Spleen (tissue), 11 donors: ENCODE data around the gene GNB1L. TPM values are rescaled to one million over a fixed set of nuclear protein-coding genes. Genes with fewer than 3 reads are reported as not detected.
A peak's percentile ranks its signal among the peaks of the same experiment; 100 is the strongest.

ENCODE experiments used
- DNase-seq: peaks from one replicate; pipeline ENCODE4 v3.0.0-alpha.2; 2020
- H3K27ac ChIP-seq, 8 donors: fragments of 200-600 bp; sonication (generic) in 7 of 8; 1 replicate in 4 of 8; 2 replicates in 4 of 8; pipeline versions ENCODE4 v1.5.0 to v1.8.0; 2016 to 2021; ENCODE audit warnings: inconsistent platforms in 4 of 8, mild to moderate bottlenecking in 4 of 8, moderate library complexity in 1 of 8
- H3K27me3 ChIP-seq, 7 donors: fragments of 200-600 bp; sonication (generic) in 6 of 7; replicated peaks in 1 of 7; 1 replicate in 4 of 7; 2 replicates in 3 of 7; pipeline versions ENCODE4 v1.5.0 to v1.8.0; 2016 to 2021; ENCODE audit warnings: inconsistent platforms in 3 of 7, mild to moderate bottlenecking in 1 of 7
- H3K36me3 ChIP-seq, 6 donors: fragments of 200-600 bp; sonication (generic) in 5 of 6; 1 replicate in 4 of 6; 2 replicates in 2 of 6; pipeline versions ENCODE4 v1.5.0 to v1.8.0; 2016 to 2021; ENCODE audit warnings: inconsistent platforms in 2 of 6
- H3K4me1 ChIP-seq, 6 donors: fragments of 200-600 bp; sonication (generic) in 5 of 6; 1 replicate in 3 of 6; 2 replicates in 3 of 6; pipeline versions ENCODE4 v1.5.0 to v1.8.0; 2016 to 2021; ENCODE audit warnings: inconsistent platforms in 3 of 6
- H3K4me3 ChIP-seq, 8 donors: fragments of 200-600 bp; sonication (generic) in 7 of 8; 1 replicate in 4 of 8; 2 replicates in 4 of 8; pipeline versions ENCODE4 v1.5.0 to v1.8.0; 2016 to 2021; ENCODE audit warnings: inconsistent platforms in 4 of 8, mild to moderate bottlenecking in 4 of 8, moderate library complexity in 2 of 8
- H3K9me3 ChIP-seq, 8 donors: fragments of 200-600 bp; sonication (generic) in 7 of 8; 1 replicate in 4 of 8; 2 replicates in 4 of 8; pipeline versions ENCODE4 v1.5.0 to v1.8.0; 2016 to 2021; ENCODE audit warnings: inconsistent platforms in 4 of 8
- CTCF ChIP-seq, 11 experiments: fragments of 200-600 bp in 7 of 11; fragments of 450-650 bp in 4 of 11; sonication (generic) in 4 of 11; IDR thresholded peaks in 8 of 11; conservative IDR thresholded peaks in 3 of 11; 1 replicate in 7 of 11; 2 replicates in 4 of 11; pipeline versions ENCODE4 v1.4.0 to v1.8.0; 2016 to 2021; ENCODE audit warnings: antibody characterized with exemption in 11 of 11, inconsistent platforms in 4 of 11, mild to moderate bottlenecking in 1 of 11
- POLR2A ChIP-seq, 3 donors: fragments of 450-650 bp; IDR thresholded peaks; one replicate each; pipeline ENCODE4 v1.5.1; 2017; ENCODE audit warnings: antibody characterized with exemption in 3 of 3, mild to moderate bottlenecking in 1 of 3
- POLR2AphosphoS5 ChIP-seq, 3 donors: sonication (generic); formaldehyde crosslinking; IDR thresholded peaks; one replicate each; pipeline ENCODE4 v1.5.1; 2017; ENCODE audit warnings: antibody characterized with exemption in 3 of 3
- WGBS, 5 donors: extraction: QIAGEN DNeasy Blood & Tissue Kit in 3 of 5; methylation state at CpG; one replicate each; pipeline versions ENCODE4 v1.1.5 to v1.1.7; 2013 to 2018; 5-methylcytosine and 5-hydroxymethylcytosine counted together
- intact Hi-C: fragments of 100-400 bp; cut with DNase I; formaldehyde crosslinking; loops from one replicate; pipeline ENCODE4 v1.15.0; 2023; ENCODE audit warnings: low total_unique reads
- polyA plus RNA-seq, 3 donors: library from polyadenylated mRNA; stranded (reverse); fragments of 200-250 nt; gene quantifications; one replicate each; pipeline ENCODE4 v1.2.1, GENCODE V29; 2013
- total RNA-seq, 7 donors: library from RNA; depleted of rRNA in 3 of 7; stranded (reverse); fragments of >200 nt in 3 of 7; fragmentation: NEBNext Ultra II Directional in 4 of 7; extraction: Animal tissue kit (Norgen Biotek cat#: 25700) in 4 of 7; gene quantifications; one replicate each; pipeline versions ENCODE4 v1.1.0 to v1.2.1, GENCODE V29; 2016 to 2021
- donor health status: healthy with polysubstance abuse.
- donor health status: DM: no; HTN: no; CAD: no; lungs with moderate emphysema.
- donor health status: DM: no; HTN: no; CAD: no.
- donor health status: Bipolar disorder and iron deficiency.
- donor health status: healthy.
- donor health status: DM: no; HTN: no; CAD: no.
- donor health status: DM: yes; HTN: yes; CAD: no.

Gene GNB1L
- total and polyA plus RNA-seq, 10 donors: 5.7 to 10.4 (median 7.9) TPM

GRCh38 chr22:19855504-19856409 lies 1.1 kb upstream of the GNB1L start:
- intact Hi-C loops: no loop called here
- H3K27ac ChIP-seq: peak overlapping the region; percentile 93 to 98 (median 95)
- no peaks in the 10 kb centered on the region for H3K9me3 ChIP-seq
- TF ChIP-seq CTCF (IDR thresholded peaks at IDR 0.05 in 8 of 11, conservative IDR thresholded peaks at IDR 0.05 in 3 of 11) (no peak), POLR2A (IDR thresholded peaks at IDR 0.05) (peak in 1 of 3 donors; percentile 12), POLR2AphosphoS5 (IDR thresholded peaks at IDR 0.05) (peak; percentile 72 to 86 (median 83))
- peak overlapping the region; percentile 74 to 94 (median 90) for H3K4me3 ChIP-seq
- H3K4me1 ChIP-seq: peaks cover 18 to 61% (median 37%) of the 10 kb centered on the region in 6 donors
- H3K27me3 ChIP-seq: no peaks in the 10 kb centered on the region
- 3 to 7% (median 4%) methylated on average over 20 to 24 of the region's 24 CpGs for WGBS, 5 donors
- DNase-seq: peak; percentile 85
- H3K36me3 ChIP-seq: peaks cover 0 to 21% (median 18%) of the 10 kb centered on the region in 6 donors

- H3K9me3 ChIP-seq: no peaks in the 10 kb centered on the region
- intact Hi-C loops: no loop called here
- peak overlapping the region; percentile 74 to 94 (median 90) for H3K4me3 ChIP-seq
- TF ChIP-seq POLR2A (IDR thresholded peaks at IDR 0.05) (no peak), POLR2AphosphoS5 (IDR thresholded peaks at IDR 0.05) (no peak), CTCF (IDR thresholded peaks at IDR 0.05 in 8 of 11, conservative IDR thresholded peaks at IDR 0.05 in 3 of 11) (no peak)
- H3K27ac ChIP-seq: peak overlapping the region; percentile 93 to 98 (median 95)
- peaks cover 0 to 37% (median 22%) of the 10 kb centered on the region in 6 donors for H3K36me3 ChIP-seq
- 1 to 3% (median 2%) methylated on average over 27 to 49 of the region's 49 CpGs for WGBS, 5 donors
- peaks cover 18 to 71% (median 47%) of the 10 kb centered on the region in 6 donors for H3K4me1 ChIP-seq
- DNase-seq: peak; percentile 74
- H3K27me3 ChIP-seq: no peaks in the 10 kb centered on the region
Observed at GRCh38 chr22:19853879-19854777, 546 bp downstream of the GNB1L start.

GRCh38 chr22:19853058-19853878 lies 1.4 kb downstream of the GNB1L start:
- peak overlapping the region in 7 of 8 donors; percentile 74 to 94 (median 88) for H3K4me3 ChIP-seq
- H3K27ac ChIP-seq: peak overlapping the region in 4 of 8 donors; percentile 95 to 98 (median 96)
- H3K9me3 ChIP-seq: no peaks in the 10 kb centered on the region
- H3K27me3 ChIP-seq: no peaks in the 10 kb centered on the region
- intact Hi-C loops: no loop called here
- no peak for DNase-seq
- 55 to 77% (median 59%) methylated on average over 9 to 11 of the region's 11 CpGs for WGBS, 5 donors
- peaks cover 0 to 37% (median 22%) of the 10 kb centered on the region in 6 donors for H3K36me3 ChIP-seq
- TF ChIP-seq POLR2AphosphoS5 (IDR thresholded peaks at IDR 0.05) (no peak), POLR2A (IDR thresholded peaks at IDR 0.05) (no peak), CTCF (IDR thresholded peaks at IDR 0.05 in 8 of 11, conservative IDR thresholded peaks at IDR 0.05 in 3 of 11) (no peak)
- peaks cover 18 to 80% (median 53%) of the 10 kb centered on the region in 6 donors for H3K4me1 ChIP-seq
